GM23338 (cell line): ENCODE data around the gene PACS2. TPM values are rescaled to one million over a fixed set of nuclear protein-coding genes. Genes with fewer than 3 reads are reported as not detected.

Source experiments
- ATAC-seq: fragments of 200-7000 bp; cut with Tn5 transposase; 3 replicates; pipeline ENCODE4 v1.9.1; 2020
- DNase-seq: peaks from one replicate; pipeline ENCODE4 v3.0.0-alpha.2; 2015; ENCODE audit warnings: low spot score
- H2AFZ ChIP-seq: fragments of 200-600 bp; sonication (generic); 2 replicates; pipeline ENCODE4 v1.8.0; 2016; ENCODE audit warnings: antibody characterized with exemption, mild to moderate bottlenecking, moderate library complexity
- H3F3A ChIP-seq: fragments of 200-600 bp; sonication (generic); replicated peaks from 2 replicates; pipeline ENCODE4 v1.8.0; 2017; ENCODE audit warnings: antibody characterized with exemption, mixed run types, low read depth
- H3K27ac ChIP-seq: fragments of 200-600 bp; sonication (generic); 2 replicates; pipeline ENCODE4 v1.6.1; 2016; ENCODE audit warnings: low read depth
- H3K27me3 ChIP-seq: fragments of 200-600 bp; sonication (generic); 2 replicates; pipeline ENCODE4 v1.8.0; 2016; ENCODE audit warnings: mild to moderate bottlenecking, mixed run types, moderate library complexity; ENCODE audit not compliant: insufficient read depth
- H3K36me3 ChIP-seq: fragments of 200-600 bp; sonication (generic); 2 replicates; pipeline ENCODE4 v1.8.0; 2016; ENCODE audit warnings: mild to moderate bottlenecking; ENCODE audit not compliant: insufficient read depth
- H3K4me1 ChIP-seq: fragments of 200-600 bp; sonication (generic); 2 replicates; pipeline ENCODE4 v1.8.0; 2016; ENCODE audit warnings: mild to moderate bottlenecking, moderate library complexity; ENCODE audit not compliant: insufficient read depth
- H3K4me2 ChIP-seq: fragments of 200-600 bp; sonication (generic); 2 replicates; pipeline ENCODE4 v1.7.1; 2017; ENCODE audit warnings: mixed run types
- H3K4me3 ChIP-seq: fragments of 200-600 bp; sonication (generic); 2 replicates; pipeline ENCODE4 v1.6.1; 2016; ENCODE audit warnings: mixed run types
- H3K79me2 ChIP-seq: fragments of 200-600 bp; sonication (generic); replicated peaks from 2 replicates; pipeline ENCODE4 v1.8.0; 2017; ENCODE audit warnings: mild to moderate bottlenecking; ENCODE audit not compliant: insufficient read depth
- H3K9me2 ChIP-seq: fragments of 200-600 bp; sonication (generic); 2 replicates; pipeline ENCODE4 v1.8.0; 2017; ENCODE audit not compliant: insufficient read depth
- H4K20me1 ChIP-seq: fragments of 200-600 bp; sonication (generic); replicated peaks from 2 replicates; pipeline ENCODE4 v1.8.0; 2017; ENCODE audit warnings: mild to moderate bottlenecking; ENCODE audit not compliant: insufficient read depth
- H3K27ac Mint-ChIP-seq: 2 replicates; pipeline ENCODE4 v1.8.0; 2020; ENCODE audit warnings: inconsistent platforms, mild to moderate bottlenecking, moderate library complexity, mixed read lengths
- H3K27me3 Mint-ChIP-seq: 3 replicates; pipeline ENCODE4 v1.8.0; 2022; ENCODE audit warnings: low read depth, mild to moderate bottlenecking, moderate library complexity, mixed read lengths, inconsistent platforms; ENCODE audit not compliant: insufficient read depth, poor library complexity
- H3K36me3 Mint-ChIP-seq: 3 replicates; pipeline ENCODE4 v1.8.0; 2021; ENCODE audit warnings: low read depth, mild to moderate bottlenecking, inconsistent platforms, moderate library complexity, mixed read lengths
- H3K4me1 Mint-ChIP-seq: 3 replicates; pipeline ENCODE4 v1.8.0; 2020; ENCODE audit warnings: mild to moderate bottlenecking, inconsistent platforms, mixed read lengths
- H3K4me3 Mint-ChIP-seq: 3 replicates; pipeline ENCODE4 v1.8.0; 2021; ENCODE audit warnings: moderate library complexity, mild to moderate bottlenecking, inconsistent platforms, mixed read lengths
- H3K9me3 Mint-ChIP-seq: 3 replicates; pipeline ENCODE4 v1.8.0; 2020; ENCODE audit warnings: moderate library complexity, mild to moderate bottlenecking, inconsistent platforms, mixed read lengths
- EZH2 ChIP-seq: fragments of 200-600 bp; sonication (generic); IDR thresholded peaks from one replicate; pipeline ENCODE4 v1.8.0; 2017; ENCODE audit warnings: antibody characterized with exemption, mild to moderate bottlenecking, low read depth; ENCODE audit not compliant: unreplicated experiment
- NANOG ChIP-seq: IDR thresholded peaks from 2 replicates; pipeline ENCODE4 v1.6.1; 2016; ENCODE audit warnings: antibody characterized with exemption, borderline replicate concordance
- POLR2AphosphoS5 ChIP-seq: IDR thresholded peaks from 2 replicates; pipeline ENCODE4 v1.6.1; 2016; ENCODE audit warnings: antibody characterized with exemption, low read depth
- ZNF114 ChIP-seq: fragments of 250-450 bp; sonication (Bioruptor Pico); IDR thresholded peaks from 2 replicates; pipeline ENCODE4 v1.5.0; 2020; ENCODE audit warnings: mild to moderate bottlenecking, moderate library complexity
- ZNF331 ChIP-seq: fragments of 250-450 bp; sonication (Bioruptor Pico); IDR thresholded peaks from 2 replicates; pipeline ENCODE4 v1.5.0; 2020; ENCODE audit warnings: low read depth, mild to moderate bottlenecking, moderate library complexity
- polyA plus RNA-seq: library from polyadenylated mRNA; unstranded; fragments of >200 nt; fragmentation: Nextera tagmentation; extraction: Ambion mirVana; gene quantifications from 2 replicates; pipeline ENCODE4 v1.2.1, GENCODE V29; 2016
- total RNA-seq: library from RNA; depleted of rRNA; stranded (reverse); fragments of >200 nt; shearing (Covaris generic); gene quantifications from 2 replicates; pipeline ENCODE4 v1.2.3, GENCODE V29; 2014
- TF ChIP-seq, protein P1 (sequence below): fragments of 250-450 bp; sonication (Bioruptor Pico); IDR thresholded peaks from 2 replicates; pipeline ENCODE4 v1.5.0; 2020; ENCODE audit warnings: mild to moderate bottlenecking, moderate library complexity

The PACS2 gene
- total and polyA plus RNA-seq, 2 experiments from 2014 or later, result 22.5 to 79.0 TPM

DNA sequence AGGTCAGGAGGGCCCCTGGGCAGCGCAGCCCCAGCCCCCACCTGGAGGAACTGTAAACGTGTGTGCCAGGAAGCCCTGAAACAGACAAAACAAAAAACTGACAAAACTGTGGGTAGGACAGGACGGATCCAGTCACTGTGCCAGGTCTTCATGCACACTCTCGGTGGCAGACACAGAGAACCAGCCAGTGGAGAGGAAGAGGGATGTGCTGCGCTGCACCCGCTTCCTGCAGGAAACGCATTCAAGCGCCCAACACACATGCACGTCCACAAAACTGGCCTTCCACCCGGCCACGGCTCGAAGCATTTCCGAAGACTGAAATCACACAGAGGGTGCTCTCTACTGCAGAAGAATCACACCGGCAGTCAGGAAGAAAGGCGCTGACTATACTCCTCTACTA is 30.6 kb upstream of the PACS2 start:
- DNase-seq, result no peak
- TF ChIP-seq ZNF114 (CRISPR knock-in tag) (no peak), ZNF331 (CRISPR knock-in tag) (no peak)
- TF ChIP-seq, protein P1, sequence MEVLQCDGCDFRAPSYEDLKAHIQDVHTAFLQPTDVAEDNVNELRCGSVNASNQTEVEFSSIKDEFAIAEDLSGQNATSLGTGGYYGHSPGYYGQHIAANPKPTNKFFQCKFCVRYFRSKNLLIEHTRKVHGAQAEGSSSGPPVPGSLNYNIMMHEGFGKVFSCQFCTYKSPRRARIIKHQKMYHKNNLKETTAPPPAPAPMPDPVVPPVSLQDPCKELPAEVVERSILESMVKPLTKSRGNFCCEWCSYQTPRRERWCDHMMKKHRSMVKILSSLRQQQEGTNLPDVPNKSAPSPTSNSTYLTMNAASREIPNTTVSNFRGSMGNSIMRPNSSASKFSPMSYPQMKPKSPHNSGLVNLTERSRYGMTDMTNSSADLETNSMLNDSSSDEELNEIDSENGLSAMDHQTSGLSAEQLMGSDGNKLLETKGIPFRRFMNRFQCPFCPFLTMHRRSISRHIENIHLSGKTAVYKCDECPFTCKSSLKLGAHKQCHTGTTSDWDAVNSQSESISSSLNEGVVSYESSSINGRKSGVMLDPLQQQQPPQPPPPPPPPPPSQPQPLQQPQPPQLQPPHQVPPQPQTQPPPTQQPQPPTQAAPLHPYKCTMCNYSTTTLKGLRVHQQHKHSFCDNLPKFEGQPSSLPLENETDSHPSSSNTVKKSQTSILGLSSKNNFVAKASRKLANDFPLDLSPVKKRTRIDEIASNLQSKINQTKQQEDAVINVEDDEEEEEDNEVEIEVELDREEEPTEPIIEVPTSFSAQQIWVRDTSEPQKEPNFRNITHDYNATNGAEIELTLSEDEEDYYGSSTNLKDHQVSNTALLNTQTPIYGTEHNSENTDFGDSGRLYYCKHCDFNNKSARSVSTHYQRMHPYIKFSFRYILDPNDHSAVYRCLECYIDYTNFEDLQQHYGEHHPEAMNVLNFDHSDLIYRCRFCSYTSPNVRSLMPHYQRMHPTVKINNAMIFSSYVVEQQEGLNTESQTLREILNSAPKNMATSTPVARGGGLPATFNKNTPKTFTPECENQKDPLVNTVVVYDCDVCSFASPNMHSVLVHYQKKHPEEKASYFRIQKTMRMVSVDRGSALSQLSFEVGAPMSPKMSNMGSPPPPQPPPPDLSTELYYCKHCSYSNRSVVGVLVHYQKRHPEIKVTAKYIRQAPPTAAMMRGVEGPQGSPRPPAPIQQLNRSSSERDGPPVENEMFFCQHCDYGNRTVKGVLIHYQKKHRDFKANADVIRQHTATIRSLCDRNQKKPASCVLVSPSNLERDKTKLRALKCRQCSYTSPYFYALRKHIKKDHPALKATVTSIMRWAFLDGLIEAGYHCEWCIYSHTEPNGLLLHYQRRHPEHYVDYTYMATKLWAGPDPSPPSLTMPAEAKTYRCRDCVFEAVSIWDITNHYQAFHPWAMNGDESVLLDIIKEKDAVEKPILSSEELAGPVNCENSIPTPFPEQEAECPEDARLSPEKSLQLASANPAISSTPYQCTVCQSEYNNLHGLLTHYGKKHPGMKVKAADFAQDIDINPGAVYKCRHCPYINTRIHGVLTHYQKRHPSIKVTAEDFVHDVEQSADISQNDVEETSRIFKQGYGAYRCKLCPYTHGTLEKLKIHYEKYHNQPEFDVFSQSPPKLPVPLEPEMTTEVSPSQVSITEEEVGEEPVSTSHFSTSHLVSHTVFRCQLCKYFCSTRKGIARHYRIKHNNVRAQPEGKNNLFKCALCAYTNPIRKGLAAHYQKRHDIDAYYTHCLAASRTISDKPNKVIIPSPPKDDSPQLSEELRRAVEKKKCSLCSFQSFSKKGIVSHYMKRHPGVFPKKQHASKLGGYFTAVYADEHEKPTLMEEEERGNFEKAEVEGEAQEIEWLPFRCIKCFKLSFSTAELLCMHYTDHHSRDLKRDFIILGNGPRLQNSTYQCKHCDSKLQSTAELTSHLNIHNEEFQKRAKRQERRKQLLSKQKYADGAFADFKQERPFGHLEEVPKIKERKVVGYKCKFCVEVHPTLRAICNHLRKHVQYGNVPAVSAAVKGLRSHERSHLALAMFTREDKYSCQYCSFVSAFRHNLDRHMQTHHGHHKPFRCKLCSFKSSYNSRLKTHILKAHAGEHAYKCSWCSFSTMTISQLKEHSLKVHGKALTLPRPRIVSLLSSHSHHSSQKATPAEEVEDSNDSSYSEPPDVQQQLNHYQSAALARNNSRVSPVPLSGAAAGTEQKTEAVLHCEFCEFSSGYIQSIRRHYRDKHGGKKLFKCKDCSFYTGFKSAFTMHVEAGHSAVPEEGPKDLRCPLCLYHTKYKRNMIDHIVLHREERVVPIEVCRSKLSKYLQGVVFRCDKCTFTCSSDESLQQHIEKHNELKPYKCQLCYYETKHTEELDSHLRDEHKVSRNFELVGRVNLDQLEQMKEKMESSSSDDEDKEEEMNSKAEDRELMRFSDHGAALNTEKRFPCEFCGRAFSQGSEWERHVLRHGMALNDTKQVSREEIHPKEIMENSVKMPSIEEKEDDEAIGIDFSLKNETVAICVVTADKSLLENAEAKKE (CRISPR knock-in tag), result no peak
- no peak for ATAC-seq
- Histone ChIP-seq H3K27ac (no peak overlapping the region; the same call in 1 of the 2 replicates), H3K4me1 (peaks cover 3% of the 10 kb centered on the region; the same call in 1 of the 2 replicates), H3F3A (no peaks in the 10 kb centered on the region), H3K27me3 (no peaks in the 10 kb centered on the region), H3K36me3 (no peaks in the 10 kb centered on the region), H3K9me2 (no peaks in the 10 kb centered on the region), H2AFZ (no peak overlapping the region), H4K20me1 (peaks cover 14% of the 10 kb centered on the region), H3K79me2 (peaks cover 38% of the 10 kb centered on the region), H3K4me3 (no peak overlapping the region), H3K4me2 (no peak overlapping the region)
- peaks cover 6% of the 10 kb centered on the region for H3K27me3 Mint-ChIP-seq
- no peaks in the 10 kb centered on the region for H3K9me3 Mint-ChIP-seq
- no peaks in the 10 kb centered on the region for H3K36me3 Mint-ChIP-seq
- no peak overlapping the region for H3K4me3 Mint-ChIP-seq
- H3K4me1 Mint-ChIP-seq, result peaks cover 17% of the 10 kb centered on the region
- H3K27ac Mint-ChIP-seq, result no peak overlapping the region

DNA sequence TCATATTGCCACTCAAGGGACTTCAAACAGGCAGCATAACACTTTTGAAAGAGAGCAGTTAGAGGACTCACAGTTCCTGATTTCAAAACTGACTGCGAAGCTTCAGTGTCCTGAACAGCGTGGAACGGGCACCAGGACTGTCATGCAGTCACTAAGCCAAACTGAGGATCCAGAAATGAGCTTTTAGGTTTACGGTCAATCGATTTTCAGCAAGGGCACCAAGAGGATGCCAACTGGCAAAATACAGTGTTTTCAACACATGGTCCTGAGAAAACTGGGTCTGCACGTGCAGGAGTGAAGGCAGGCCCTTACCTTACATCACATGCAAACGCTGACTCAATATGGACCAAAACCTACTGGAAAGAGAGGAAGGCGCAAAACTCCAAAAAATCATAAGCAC is 29.4 kb upstream of the PACS2 start:
- no peak for ATAC-seq
- Histone ChIP-seq H4K20me1 (peaks cover 11% of the 10 kb centered on the region), H3K36me3 (no peaks in the 10 kb centered on the region), H3K4me1 (peaks cover 3% of the 10 kb centered on the region; the same call in 1 of the 2 replicates), H2AFZ (no peak overlapping the region), H3K79me2 (peaks cover 38% of the 10 kb centered on the region), H3K4me3 (no peak overlapping the region), H3K27ac (no peak overlapping the region), H3K4me2 (no peak overlapping the region), H3K27me3 (no peaks in the 10 kb centered on the region), H3F3A (no peaks in the 10 kb centered on the region), H3K9me2 (no peaks in the 10 kb centered on the region)
- Mint-ChIP-seq H3K4me3 (no peak overlapping the region), H3K9me3 (no peaks in the 10 kb centered on the region), H3K4me1 (peaks cover 17% of the 10 kb centered on the region), H3K27ac (no peak overlapping the region), H3K36me3 (no peaks in the 10 kb centered on the region), H3K27me3 (peaks cover 6% of the 10 kb centered on the region)
- DNase-seq, result no peak
- no peak for TF ChIP-seq ZNF114 (CRISPR knock-in tag)
- TF ChIP-seq EZH2, result no peak
- no peak for TF ChIP-seq POLR2AphosphoS5
- no peak for TF ChIP-seq NANOG
- TF ChIP-seq, protein P1 (CRISPR knock-in tag), result no peak
